Cerebellar cortex (tissue), 1 donor: ENCODE data around the gene BOC.

Experiments used
- DNase-seq: peaks from one replicate; pipeline ENCODE4 v3.0.0-alpha.2; 2015; ENCODE audit warnings: low spot score

The BOC gene

DNA sequence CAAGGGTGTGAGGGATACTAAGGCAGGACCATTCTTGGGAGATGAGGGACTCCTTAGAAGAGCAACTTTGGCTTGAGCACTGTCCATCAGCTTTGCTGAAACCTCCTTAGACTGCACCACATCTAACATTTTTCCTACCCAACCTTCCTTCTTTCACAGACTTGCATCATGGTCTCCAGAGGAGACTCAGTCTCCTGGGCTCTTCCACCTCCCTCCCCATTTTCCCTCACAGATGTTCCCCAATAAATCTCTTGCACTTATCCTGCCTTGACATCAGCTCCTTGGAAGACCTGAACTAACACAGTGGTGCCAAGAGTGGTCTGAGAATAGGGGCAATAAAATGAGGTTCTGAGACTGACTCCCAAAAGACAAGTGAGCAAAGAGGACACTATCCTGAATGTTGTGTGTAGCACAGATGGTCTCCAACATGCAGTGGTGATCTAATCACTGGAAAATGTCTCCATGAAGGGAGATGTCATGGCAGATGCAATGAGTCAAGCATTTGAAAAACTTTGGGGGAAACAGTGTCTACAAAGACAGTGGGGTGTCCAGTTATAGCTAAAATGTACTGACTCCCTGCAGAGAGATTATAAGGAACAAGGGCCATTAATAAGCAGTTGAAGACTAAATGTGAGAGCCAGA, 26.0 kb upstream of the BOC start:
- no peak for DNase-seq

GRCh38 chr3:113186566-113186965, 24.8 kb upstream of the BOC start:
- DNase-seq, result no peak

GRCh38 chr3:113193288-113193687, 18.1 kb upstream of the BOC start:
- DNase-seq, result no peak

- no peak for DNase-seq
Observed at GRCh38 chr3:113193719-113194118, 17.6 kb upstream of the BOC start.

- no peak for DNase-seq
Observed at GRCh38 chr3:113194823-113195401, 16.4 kb upstream of the BOC start.

DNA sequence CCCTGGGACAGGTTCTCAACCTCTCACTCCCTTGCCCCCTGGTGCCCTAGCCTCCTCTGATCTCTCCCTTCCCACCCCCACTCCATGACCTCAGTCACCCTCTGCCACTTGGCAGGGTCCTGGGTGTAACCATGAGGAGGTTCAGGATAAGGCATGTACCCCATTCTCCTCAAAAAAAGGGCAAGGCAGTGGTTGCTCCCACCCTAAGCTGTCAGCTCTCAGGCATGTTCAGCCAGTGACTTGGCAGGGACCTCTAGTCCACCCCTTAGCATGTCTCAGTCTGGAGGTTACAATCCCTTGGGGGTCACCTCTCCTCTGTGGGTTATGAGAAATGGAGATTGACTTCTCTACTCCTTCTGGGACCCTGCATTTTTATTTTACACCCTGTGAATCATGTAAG, 11.0 kb upstream of the BOC start:
- DNase-seq, result no peak

DNA sequence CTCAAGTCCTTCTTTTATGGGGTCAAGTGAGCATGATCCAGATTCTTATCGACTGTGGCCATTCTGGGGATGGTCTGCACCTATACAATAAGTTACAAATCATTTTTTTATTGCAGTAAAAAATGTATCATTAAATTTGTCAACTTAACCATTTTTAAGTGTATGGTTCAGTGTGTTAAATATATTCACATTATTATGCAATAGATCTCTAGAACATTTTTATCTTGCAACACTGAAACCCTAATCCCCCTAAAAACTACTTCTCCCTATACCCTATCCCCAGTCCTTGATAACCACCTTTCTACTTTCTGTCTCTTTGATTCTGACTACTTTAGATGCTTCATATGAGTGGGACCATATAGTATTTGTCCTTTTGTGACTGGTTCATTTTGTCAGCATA, 10.4 kb upstream of the BOC start:
- DNase-seq, result no peak

GRCh38 chr3:113204371-113204770, 7.0 kb upstream of the BOC start:
- no peak for DNase-seq

- no peak for DNase-seq
Observed at GRCh38 chr3:113205481-113205880, 5.9 kb upstream of the BOC start.

- DNase-seq, result no peak
Observed at GRCh38 chr3:113210604-113211329, 590 bp upstream of the BOC start.

GRCh38 chr3:113212150-113212843, 940 bp downstream of the BOC start:
- DNase-seq, result no peak

- no peak for DNase-seq
Observed at GRCh38 chr3:113212844-113213375, 1.6 kb downstream of the BOC start.

GRCh38 chr3:113213896-113214587, 2.7 kb downstream of the BOC start:
- no peak for DNase-seq

- DNase-seq, result no peak
Observed at GRCh38 chr3:113214917-113215595, 3.7 kb downstream of the BOC start.

DNA sequence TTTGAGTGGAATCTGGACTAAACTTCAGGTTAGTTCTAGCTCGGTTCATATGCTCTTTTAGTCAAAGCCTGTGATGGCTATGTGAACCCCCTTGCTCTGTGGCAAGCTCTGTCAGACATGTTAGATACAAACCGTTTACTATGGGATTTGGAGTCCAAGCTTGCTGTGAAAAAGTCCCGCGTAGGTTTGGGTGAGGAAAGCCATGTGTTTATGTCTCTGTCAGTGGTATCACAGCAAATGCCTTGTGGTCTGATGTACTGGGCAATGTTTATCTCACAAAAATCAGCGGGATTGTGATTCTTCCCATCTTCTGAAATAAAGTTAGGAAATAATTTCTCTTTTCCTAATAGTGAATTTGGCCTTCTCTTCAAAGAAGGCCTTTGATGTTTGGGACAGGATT, 5.0 kb downstream of the BOC start:
- no peak for DNase-seq

DNA sequence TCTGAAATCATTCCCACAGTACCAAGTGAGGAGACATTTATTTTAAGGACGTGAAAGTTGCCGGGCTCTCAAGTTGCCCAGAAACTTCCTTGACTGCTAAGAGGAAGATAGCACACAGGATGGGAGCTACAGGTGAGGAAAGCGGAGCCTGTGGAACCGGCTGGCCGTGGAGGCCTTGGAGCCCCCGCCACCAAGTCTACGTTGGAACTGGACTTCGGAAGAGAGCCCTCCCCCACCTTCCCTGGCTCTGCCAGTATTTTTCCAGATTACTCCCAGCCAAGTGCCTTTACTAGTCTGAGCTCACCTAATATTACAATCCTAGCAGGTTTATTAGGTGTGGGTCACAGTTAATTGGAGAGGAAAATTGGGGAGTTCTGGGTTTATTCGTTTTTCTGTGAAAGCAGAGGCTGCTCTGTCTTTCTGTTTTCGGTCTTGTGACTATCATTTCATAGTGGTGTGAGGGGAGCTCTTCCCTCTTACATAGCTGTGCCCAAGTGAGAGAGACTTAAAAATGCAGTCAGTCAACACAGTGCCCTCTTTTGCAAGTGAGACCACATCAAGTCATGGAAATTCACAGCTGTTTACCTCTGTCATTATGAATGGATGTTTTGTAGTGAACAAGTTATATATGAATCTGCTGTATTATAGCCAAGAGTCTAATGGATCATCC, 6.8 kb downstream of the BOC start:
- no peak for DNase-seq

- no peak for DNase-seq
Observed at GRCh38 chr3:113218681-113219045, 7.3 kb downstream of the BOC start.

GRCh38 chr3:113219605-113220300, 8.4 kb downstream of the BOC start:
- no peak for DNase-seq

- DNase-seq, result no peak
Observed at GRCh38 chr3:113220721-113221120, 9.4 kb downstream of the BOC start.

DNA sequence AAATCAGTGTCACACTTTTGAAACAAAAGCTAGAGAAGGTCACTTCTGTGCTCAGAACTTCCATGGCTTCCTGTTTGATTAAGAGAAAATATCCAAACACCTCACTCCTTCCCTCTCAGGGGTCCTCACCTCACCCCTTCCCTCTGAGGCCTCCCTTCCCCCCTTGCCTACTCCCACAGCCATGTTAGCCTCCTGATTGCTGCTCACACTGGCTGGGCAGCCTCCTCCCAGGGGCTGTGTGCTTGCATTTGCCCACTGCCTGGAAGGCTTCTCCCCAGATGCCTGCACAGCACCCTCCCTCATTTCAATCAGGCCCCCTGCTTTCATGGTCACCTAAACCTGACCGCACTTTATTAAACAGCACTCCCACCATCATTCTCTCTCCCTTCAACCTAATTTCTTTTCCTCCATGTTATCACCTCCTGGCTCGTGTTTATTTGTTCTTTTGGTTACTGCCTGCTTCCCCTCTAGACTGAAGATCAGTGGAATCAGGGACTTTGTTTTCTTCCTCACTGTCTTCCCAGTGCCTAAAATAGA, 10.4 kb downstream of the BOC start:
- no peak for DNase-seq
